SK-N-MC (cell line): ENCODE results near the gene RNF150.

Experiments used
- EZH2 ChIP-seq: fragments of 200-600 bp; sonication (generic); IDR thresholded peaks from one replicate; pipeline ENCODE4 v1.6.1; 2017; ENCODE audit warnings: antibody characterized with exemption
- FOXP2 ChIP-seq: optimal IDR thresholded peaks from 2 replicates; pipeline ENCODE3; 2011; ENCODE audit warnings: mild to moderate bottlenecking, moderate library complexity; ENCODE audit not compliant: insufficient read depth; ENCODE audit errors: extremely low read length, control extremely low read depth
- POLR2AphosphoS5 ChIP-seq: IDR thresholded peaks from 2 replicates; pipeline ENCODE4 v1.6.1; 2012; ENCODE audit warnings: mild to moderate bottlenecking, low read depth, low read length, borderline replicate concordance

GRCh38 chr4:140943486-140944198, 189.6 kb downstream of the RNF150 start:
- TF ChIP-seq EZH2 = no peak
- TF ChIP-seq POLR2AphosphoS5 = no peak
- TF ChIP-seq FOXP2 = no peak
